ENCODE data around the gene VPS37B. TPM values are rescaled to one million over a fixed set of nuclear protein-coding genes. Genes with fewer than 3 reads are reported as not detected.

The VPS37B gene
- total and polyA plus RNA-seq, 10 of the 15 experiments (the other 5 are each of a cell fraction or from before 2014, with no cell fraction given) = 0.66 to 68.6 (median 39.6) TPM

- ATAC-seq (0 out of 3 replicates have a peak, but pooled peaks have one; percentile 1), FAIRE-seq (no peak), DNase-seq (ENCODE audit: low read depth, low spot score) (no peak)
- SMC1A ChIA-PET (ENCODE audit: uncharacterized antibody, unreplicated experiment) = interaction anchor here (8.4 kb wide), 1 partner anchor 88 kb away, joined by 100 read pairs; no protein-coding TSS in a partner anchor
- intact Hi-C loops (cut with micrococcal nuclease; ENCODE audit: unreplicated experiment) = no loop called here
- Histone ChIP-seq H3K4me2 (ENCODE audit: control insufficient read depth, insufficient read depth) (no peak overlapping the region), H3K79me2 (ENCODE audit: control insufficient read depth, insufficient read depth, low read length) (no peaks in the 10 kb centered on the region), H3K36me3 (ENCODE audit: control insufficient read depth in 2 of 2, insufficient read depth in 2 of 2, low read length in 1 of 2) (peaks cover 12 to 35% of the 10 kb centered on the region in 2 experiments; a peak in 3 of 4 replicates), H3K27ac (ENCODE audit: control insufficient read depth, insufficient read depth) (no peak overlapping the region), H3K4me3 (no peak overlapping the region), H2AFZ (ENCODE audit: control insufficient read depth, low read depth, low read length) (no peak overlapping the region), H3K9ac (ENCODE audit: control insufficient read depth, insufficient read depth, low read length) (no peak overlapping the region), H3K4me1 (ENCODE audit: control insufficient read depth, insufficient read depth, low read length) (no peaks in the 10 kb centered on the region), H3K27me3 (replicated peaks in 1 of 2; ENCODE audit: control insufficient read depth in 2 of 2, insufficient read depth in 2 of 2, low read length in 1 of 2) (no peaks in the 10 kb centered on the region), H4K20me1 (ENCODE audit: control insufficient read depth, insufficient read depth) (no peaks in the 10 kb centered on the region), H3K9me3 (replicated peaks; ENCODE audit: control insufficient read depth, insufficient read depth, low read length) (no peaks in the 10 kb centered on the region)
- RAD21 ChIA-PET (ENCODE audit: unreplicated experiment) = interaction anchor here (0.6 to 2.3 kb wide), 4 partner anchors 30 to 252 kb away, joined by 3 to 6 read pairs (median 4); partner anchors contain the start of gene ABCB9
- CTCF ChIA-PET = interaction anchor here (0.6 to 1.6 kb wide), 7 partner anchors 15 to 87 kb away, joined by 3 to 7 read pairs (median 4); no protein-coding TSS in a partner anchor
- WGBS (ENCODE audit: insufficient coverage, insufficient replicate concordance, low lambda C conversion rate, missing lambda C conversion rate) = 76% methylated on average over 5 of the region's 5 CpGs
- in situ Hi-C loops (cut with MboI) = loop anchor here (25.0 kb wide), 1 partner anchor 372 kb away; the partner anchor contains the start of genes MPHOSPH9 and MTRFR
- TF ChIP-seq ZNF274 (IDR thresholded peaks at IDR 0.05; ENCODE audit: insufficient read depth, insufficient read length) = no peak
- no peak for TF ChIP-seq CREB1 (IDR thresholded peaks at IDR 0.05; ENCODE audit: low read depth)
- no peak for TF ChIP-seq KDM1A (IDR thresholded peaks at IDR 0.05; ENCODE audit: borderline replicate concordance)
- TF ChIP-seq ELK1 (IDR thresholded peaks at IDR 0.05; ENCODE audit: low read depth, low read length) = no peak
- no peak for TF ChIP-seq LARP7 (IDR thresholded peaks at IDR 0.05)
- TF ChIP-seq POLR2A (IDR thresholded peaks at IDR 0.05; ENCODE audit: low read depth, low read length) = peak; percentile 56; the same call in 1 of the 2 replicates
- no peak for TF ChIP-seq ZBTB33 (IDR thresholded peaks at IDR 0.05)
- no TSS peak for BruUV-seq (replicated peaks)
- POLR2A ChIA-PET = no interaction called here
Measured at GRCh38 chr12:122864894-122865253, 31.1 kb downstream of the VPS37B start.

All from GM12878 (cell line).